ENCODE data around the gene ADGRB2. TPM values are rescaled to one million over a fixed set of nuclear protein-coding genes. Genes with fewer than 3 reads are reported as not detected.
"Not testable (repeated sequence)": the region's sequence is repeated elsewhere in the genome, so short reads cannot be mapped to it uniquely, and the experiment has no call there.

The ADGRB2 gene
- total RNA-seq, 1 experiment from 2014 or later: 10.9 TPM

DNA sequence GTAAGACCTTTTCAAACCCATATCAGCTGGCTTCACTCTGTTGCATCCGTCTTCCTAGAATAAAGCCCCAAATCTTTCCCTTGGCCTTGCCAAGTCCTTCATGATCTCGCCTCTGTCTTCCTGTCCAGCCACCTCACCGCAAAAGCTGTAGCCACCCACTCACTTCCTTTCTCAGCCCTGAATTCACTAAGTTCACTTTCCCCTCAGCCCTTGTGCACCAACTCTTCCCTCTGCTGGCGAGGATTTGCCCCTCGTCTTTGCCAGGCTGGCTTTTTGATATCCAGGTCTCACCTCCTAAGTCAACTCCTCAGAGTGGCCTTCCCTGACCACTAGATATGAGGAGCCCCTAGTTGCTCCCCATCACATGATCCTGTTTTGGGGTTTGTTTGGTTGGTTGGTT lies 56.4 kb downstream of the ADGRB2 start:
- H3K4me1 Mint-ChIP-seq: peaks cover 44 to 51% of the 10 kb centered on the region in 2 experiments
- no peak overlapping the region for H3K4me3 Mint-ChIP-seq
- Histone ChIP-seq H3K9ac (ENCODE audit: extremely low read depth, insufficient read length, low read length) (no peak overlapping the region), H2BK20ac (ENCODE audit: low read depth, low read length, poor library complexity, severe bottlenecking) (no peak overlapping the region), H2BK12ac (ENCODE audit: insufficient read length, low read depth, low read length) (no peak overlapping the region), H3K79me2 (ENCODE audit: insufficient read depth, low read length) (no peaks in the 10 kb centered on the region), H4K91ac (ENCODE audit: insufficient read length, low read depth, low read length) (no peak overlapping the region), H4K8ac (replicated peaks; ENCODE audit: insufficient read length, low read depth, low read length) (no peak overlapping the region), H4K20me1 (ENCODE audit: control insufficient read depth, insufficient read depth, insufficient read length) (no peaks in the 10 kb centered on the region), H4K5ac (ENCODE audit: insufficient read length, low read depth, low read length) (no peak overlapping the region), H2BK120ac (ENCODE audit: low read depth, low read length, poor library complexity, severe bottlenecking) (no peak overlapping the region), H2AFZ (ENCODE audit: low read length) (no peak overlapping the region), H3K14ac (ENCODE audit: insufficient read depth, low read length) (no peak overlapping the region), H3K4me2 (ENCODE audit: insufficient read depth, insufficient read length, low read length) (no peak overlapping the region), H3K9me3 (ENCODE audit: control insufficient read depth, low read depth, low read length) (no peaks in the 10 kb centered on the region), H2BK15ac (ENCODE audit: low read depth, low read length) (no peak overlapping the region), H2AK5ac (ENCODE audit: insufficient read length, low read length) (no peak overlapping the region), H3K4me1 (ENCODE audit: insufficient read depth, low read length) (peaks cover 7% of the 10 kb centered on the region; the same call in 1 of the 2 replicates), H3K18ac (ENCODE audit: insufficient read length, low read depth, low read length) (no peak overlapping the region), H3K23ac (ENCODE audit: insufficient read length, low read depth, low read length) (no peak overlapping the region), H3K56ac (ENCODE audit: insufficient read length, low read depth, low read length) (no peak overlapping the region), H3K27ac (ENCODE audit: insufficient read length, low read depth, low read length) (no peak overlapping the region), H3K27me3 (ENCODE audit: insufficient read depth, low read length) (no peaks in the 10 kb centered on the region), H3K23me2 (ENCODE audit: insufficient read length, low read depth, low read length, poor library complexity, severe bottlenecking) (peaks cover 3% of the 10 kb centered on the region), H3K79me1 (ENCODE audit: insufficient read depth, low read depth, low read length, poor library complexity, severe bottlenecking) (no peaks in the 10 kb centered on the region), H2BK5ac (ENCODE audit: insufficient read length, low read length) (no peak overlapping the region), H3T11ph (ENCODE audit: low read length) (no peak overlapping the region), H3K4ac (ENCODE audit: low read depth, low read length) (no peak overlapping the region)
- H3K36me3 Mint-ChIP-seq (ENCODE audit: insufficient read depth in 1 of 3, low read depth in 3 of 3): no peaks in the 10 kb centered on the region
- H3K27me3 Mint-ChIP-seq (ENCODE audit: low read depth): peaks cover 16% of the 10 kb centered on the region
- no CpG with 5 or more reads among the region's 5 CpGs for WGBS (ENCODE audit: extremely low coverage, insufficient read length, low lambda C conversion rate)
- H3K9me3 Mint-ChIP-seq: no peaks in the 10 kb centered on the region
- no peak for DNase-seq
- H3K27ac Mint-ChIP-seq: peak overlapping the region in 2 of 3 experiments; percentile 45 to 65; a peak in 3 of 7 replicates
- TF ChIP-seq, protein P1, sequence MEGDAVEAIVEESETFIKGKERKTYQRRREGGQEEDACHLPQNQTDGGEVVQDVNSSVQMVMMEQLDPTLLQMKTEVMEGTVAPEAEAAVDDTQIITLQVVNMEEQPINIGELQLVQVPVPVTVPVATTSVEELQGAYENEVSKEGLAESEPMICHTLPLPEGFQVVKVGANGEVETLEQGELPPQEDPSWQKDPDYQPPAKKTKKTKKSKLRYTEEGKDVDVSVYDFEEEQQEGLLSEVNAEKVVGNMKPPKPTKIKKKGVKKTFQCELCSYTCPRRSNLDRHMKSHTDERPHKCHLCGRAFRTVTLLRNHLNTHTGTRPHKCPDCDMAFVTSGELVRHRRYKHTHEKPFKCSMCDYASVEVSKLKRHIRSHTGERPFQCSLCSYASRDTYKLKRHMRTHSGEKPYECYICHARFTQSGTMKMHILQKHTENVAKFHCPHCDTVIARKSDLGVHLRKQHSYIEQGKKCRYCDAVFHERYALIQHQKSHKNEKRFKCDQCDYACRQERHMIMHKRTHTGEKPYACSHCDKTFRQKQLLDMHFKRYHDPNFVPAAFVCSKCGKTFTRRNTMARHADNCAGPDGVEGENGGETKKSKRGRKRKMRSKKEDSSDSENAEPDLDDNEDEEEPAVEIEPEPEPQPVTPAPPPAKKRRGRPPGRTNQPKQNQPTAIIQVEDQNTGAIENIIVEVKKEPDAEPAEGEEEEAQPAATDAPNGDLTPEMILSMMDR (conservative IDR thresholded peaks at IDR 0.05): peak; percentile 34; the same call in 2 of the 3 replicates

DNA sequence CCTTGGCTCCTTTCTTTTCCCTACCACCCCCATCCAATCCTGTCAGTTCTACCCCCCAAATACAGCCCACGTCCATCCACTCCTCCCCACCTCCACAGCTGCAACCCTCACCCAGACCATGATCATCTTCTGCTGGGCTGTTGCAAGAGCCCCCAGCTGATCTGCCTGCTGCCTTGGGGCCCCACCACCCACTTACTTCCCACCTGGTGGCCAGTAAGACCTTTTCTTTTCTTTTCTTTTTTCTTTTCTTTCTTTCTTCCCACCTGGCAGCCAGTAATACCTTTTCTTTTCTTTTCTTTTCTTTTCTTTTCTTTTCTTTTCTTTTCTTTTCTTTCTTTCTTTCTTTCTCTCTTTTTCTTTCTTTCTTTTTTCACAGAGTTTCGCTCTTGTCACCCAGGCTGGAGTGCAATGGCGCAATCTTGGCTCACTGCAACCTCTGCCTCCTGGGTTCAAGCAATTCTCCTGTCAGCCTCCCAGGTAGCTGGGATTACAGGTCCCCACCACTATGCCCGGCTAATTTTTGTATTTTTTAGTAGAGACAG lies 57.0 kb downstream of the ADGRB2 start:
- H3K4ac ChIP-seq (ENCODE audit: low read depth, low read length); H2BK5ac ChIP-seq (ENCODE audit: insufficient read length, low read length); H3K4me1 ChIP-seq (ENCODE audit: insufficient read depth, low read length); H3K27ac Mint-ChIP-seq; H2BK20ac ChIP-seq (ENCODE audit: low read depth, low read length, poor library complexity, severe bottlenecking); H2BK12ac ChIP-seq (ENCODE audit: insufficient read length, low read depth, low read length); H3K23ac ChIP-seq (ENCODE audit: insufficient read length, low read depth, low read length); H3K79me1 ChIP-seq (ENCODE audit: insufficient read depth, low read depth, low read length, poor library complexity, severe bottlenecking); H3K27ac ChIP-seq (ENCODE audit: insufficient read length, low read depth, low read length); H4K5ac ChIP-seq (ENCODE audit: insufficient read length, low read depth, low read length); H3T11ph ChIP-seq (ENCODE audit: low read length); H3K23me2 ChIP-seq (ENCODE audit: insufficient read length, low read depth, low read length, poor library complexity, severe bottlenecking); H3K9me3 Mint-ChIP-seq; H2AK5ac ChIP-seq (ENCODE audit: insufficient read length, low read length); H3K14ac ChIP-seq (ENCODE audit: insufficient read depth, low read length); H3K9me3 ChIP-seq (ENCODE audit: control insufficient read depth, low read depth, low read length); H2AFZ ChIP-seq (ENCODE audit: low read length); H3K4me2 ChIP-seq (ENCODE audit: insufficient read depth, insufficient read length, low read length); H4K20me1 ChIP-seq (ENCODE audit: control insufficient read depth, insufficient read depth, insufficient read length); H3K9ac ChIP-seq (ENCODE audit: extremely low read depth, insufficient read length, low read length); DNase-seq; H3K56ac ChIP-seq (ENCODE audit: insufficient read length, low read depth, low read length); H4K91ac ChIP-seq (ENCODE audit: insufficient read length, low read depth, low read length); H3K79me2 ChIP-seq (ENCODE audit: insufficient read depth, low read length); H3K18ac ChIP-seq (ENCODE audit: insufficient read length, low read depth, low read length); H2BK15ac ChIP-seq (ENCODE audit: low read depth, low read length); H2BK120ac ChIP-seq (ENCODE audit: low read depth, low read length, poor library complexity, severe bottlenecking); H3K36me3 Mint-ChIP-seq (ENCODE audit: insufficient read depth in 1 of 3, low read depth in 3 of 3); H4K8ac ChIP-seq (replicated peaks; ENCODE audit: insufficient read length, low read depth, low read length); H3K27me3 ChIP-seq (ENCODE audit: insufficient read depth, low read length): not testable (repeated sequence)
- H3K4me3 Mint-ChIP-seq: 0 out of 5 replicates have a peak overlapping the region, but pooled peaks of 1 of the 2 experiments have one; percentile 16
- H3K4me1 Mint-ChIP-seq: peaks cover 38 to 46% of the 10 kb centered on the region in 2 experiments
- H3K27me3 Mint-ChIP-seq (ENCODE audit: low read depth): peaks cover 16% of the 10 kb centered on the region
- WGBS (ENCODE audit: extremely low coverage, insufficient read length, low lambda C conversion rate): no CpG with 5 or more reads among the region's 4 CpGs
